Stimulated activated CD8-positive, alpha-beta memory T cell treated with anti-CD3 and anti-CD28 coated beads, Interleukin-12 subunit alpha, Interleukin-12 subunit beta, amount 100 ng/mL, for 1 hour (primary cell): ENCODE data around the gene ARL5B.

ENCODE experiments used
- DNase-seq: peaks from one replicate; pipeline ENCODE4 v3.0.0-alpha.2; 2020; ENCODE audit warnings: low read depth

Gene ARL5B

DNA sequence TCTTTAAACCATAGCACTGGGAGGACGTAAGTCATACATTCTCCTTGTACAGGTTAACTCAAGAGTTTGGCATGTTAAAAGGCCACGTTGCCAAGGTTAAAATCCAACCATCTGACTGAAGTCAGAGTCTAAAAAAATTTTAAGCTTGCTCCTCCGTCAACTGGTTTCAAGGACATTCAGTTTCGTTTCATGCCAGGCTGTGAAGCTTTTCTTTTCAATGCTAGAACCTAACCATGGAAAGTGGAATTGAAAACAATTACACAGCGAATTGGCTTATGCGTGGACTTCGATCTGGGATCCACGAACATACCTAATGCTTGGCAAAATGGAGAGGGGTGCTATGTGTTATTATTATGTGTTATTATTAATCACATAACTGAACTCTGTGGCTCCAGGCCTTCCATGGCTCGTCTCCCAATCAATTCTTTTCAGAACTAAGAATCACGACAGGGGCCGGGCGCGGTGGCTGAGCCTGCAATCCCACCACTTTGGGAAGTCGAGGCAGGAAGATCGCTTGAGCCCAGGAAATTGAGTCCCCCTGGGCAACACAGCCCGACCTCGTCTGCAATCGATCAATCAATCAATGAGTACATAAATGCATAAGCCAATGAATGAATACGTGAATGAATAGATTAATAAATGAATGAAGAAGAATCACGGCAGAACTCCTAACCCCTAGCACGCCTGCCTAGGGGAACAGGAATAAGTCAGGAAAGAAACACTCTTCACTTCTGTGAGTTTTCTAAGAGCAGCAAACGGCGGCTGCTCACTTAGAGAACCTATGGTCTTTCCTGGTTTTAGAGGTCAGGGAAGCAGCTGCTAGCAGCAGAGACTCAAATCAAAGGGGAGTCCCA is 733 bp upstream of the ARL5B start:
- no peak for DNase-seq

GRCh38 chr10:18659819-18660535 is 746 bp downstream of the ARL5B start:
- DNase-seq: no peak

DNA sequence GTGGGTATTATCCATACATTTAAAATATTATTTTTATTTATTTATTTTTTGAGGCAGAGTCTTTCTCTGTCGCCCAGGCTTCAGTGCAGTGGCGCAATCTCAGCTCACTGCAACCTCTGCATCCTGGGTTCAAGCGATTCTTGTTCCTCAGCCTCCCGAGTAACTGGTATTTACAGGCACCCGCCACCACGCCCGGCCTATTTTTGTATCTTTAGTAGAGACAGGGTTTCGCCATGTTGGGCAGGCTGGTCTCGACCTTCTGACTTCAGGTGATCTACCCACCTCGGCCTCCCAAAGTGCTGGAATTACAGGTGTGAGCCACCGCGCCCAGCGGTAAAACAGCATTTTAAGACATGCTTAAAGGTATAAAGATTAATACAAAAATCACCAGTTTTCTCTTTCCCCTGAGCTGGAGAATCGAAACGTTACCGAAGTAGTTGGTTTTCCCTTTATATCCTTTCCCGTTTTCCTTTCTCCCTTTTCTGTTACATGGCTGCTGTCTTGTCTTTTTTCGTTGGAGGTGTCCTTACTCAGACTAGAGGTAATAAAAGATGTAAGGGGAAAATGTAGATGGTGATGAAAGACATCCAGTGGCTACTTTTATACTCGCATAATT is 1.7 kb downstream of the ARL5B start:
- no peak for DNase-seq

DNA sequence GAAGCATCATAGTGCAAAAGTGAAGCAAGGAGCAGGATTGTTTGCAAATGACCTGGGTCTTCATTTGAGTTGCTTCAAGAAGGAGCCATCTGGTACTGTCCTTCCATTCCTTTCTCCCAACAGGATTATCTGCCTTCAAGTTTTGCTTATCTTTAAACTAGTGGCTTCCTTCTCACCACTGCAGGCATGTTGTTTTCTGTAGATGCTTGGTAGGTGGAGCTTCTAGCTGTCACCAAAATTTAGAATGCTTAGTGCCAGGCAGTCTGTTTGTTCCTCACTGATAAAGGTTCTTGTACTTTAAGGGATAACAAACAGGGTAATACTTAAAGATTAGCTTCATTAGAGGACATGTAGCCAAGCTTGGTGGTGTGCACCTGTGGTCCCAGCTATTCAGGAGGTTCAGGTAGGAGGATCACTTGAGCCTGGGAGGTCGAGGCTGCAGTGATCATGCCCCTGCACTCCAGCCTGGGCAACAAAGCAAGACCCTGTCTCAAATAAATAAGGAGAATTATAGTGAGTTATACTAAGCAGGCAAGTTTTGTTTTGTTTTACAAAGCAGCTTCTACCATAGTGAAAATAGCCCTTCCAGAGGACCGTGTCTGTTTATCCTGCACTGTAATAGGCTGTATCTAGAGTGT is 5.7 kb downstream of the ARL5B start:
- DNase-seq: no peak

GRCh38 chr10:18665815-18666558 is 6.8 kb downstream of the ARL5B start:
- DNase-seq: no peak

DNA sequence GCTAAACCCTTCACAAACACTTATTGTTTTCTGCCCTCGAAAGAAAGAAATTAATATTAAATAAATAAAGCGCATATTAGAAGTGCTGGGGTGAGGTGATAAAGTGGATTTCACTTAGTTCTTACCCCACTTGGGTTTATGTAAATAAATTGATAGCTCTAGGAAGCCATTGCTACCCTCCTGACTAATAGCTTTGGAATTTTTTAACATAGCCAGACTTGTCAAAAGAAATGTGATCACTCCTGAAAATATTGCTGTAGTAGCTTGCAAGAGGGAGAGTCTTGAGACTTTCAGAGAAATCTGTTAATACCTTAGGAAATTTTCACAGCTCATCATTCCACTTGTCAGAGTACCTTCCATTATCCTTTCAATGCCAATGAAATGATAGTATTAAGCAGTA is 7.6 kb downstream of the ARL5B start:
- DNase-seq: no peak

- DNase-seq: no peak
Measured at GRCh38 chr10:18668026-18668425, 8.8 kb downstream of the ARL5B start.

DNA sequence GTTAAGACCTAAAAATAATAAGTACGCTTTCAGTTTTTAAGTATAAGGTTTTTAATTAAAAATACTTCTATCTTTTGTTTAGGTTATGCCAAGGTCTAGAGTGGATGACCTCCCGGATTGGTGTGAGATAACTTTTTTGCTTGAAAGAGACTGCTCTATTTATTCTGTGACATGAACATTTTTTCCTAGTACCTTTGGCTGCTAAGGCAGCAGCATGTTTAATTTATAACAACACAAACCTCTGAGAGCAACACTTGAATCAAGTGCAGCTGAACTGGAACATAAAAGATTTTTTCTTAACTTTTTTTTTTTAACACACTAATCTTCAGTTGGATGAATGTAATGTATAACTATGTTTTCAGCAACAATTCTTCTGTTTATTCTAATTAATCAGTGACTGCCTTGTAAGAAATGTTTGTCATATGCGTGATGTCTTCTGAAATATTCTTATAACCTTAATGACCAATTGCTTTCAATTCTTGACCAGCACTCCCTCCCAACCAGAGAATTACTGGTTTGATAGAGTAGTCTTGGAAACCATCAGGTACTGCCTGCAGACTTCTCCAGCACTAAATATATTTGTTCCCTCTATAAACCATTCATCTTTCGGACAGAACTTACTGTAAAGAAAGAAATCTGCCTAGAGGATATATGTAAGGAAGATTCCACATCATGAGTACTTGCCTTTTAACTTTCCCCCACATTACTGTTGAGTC is 16.0 kb downstream of the ARL5B start:
- DNase-seq: no peak

DNA sequence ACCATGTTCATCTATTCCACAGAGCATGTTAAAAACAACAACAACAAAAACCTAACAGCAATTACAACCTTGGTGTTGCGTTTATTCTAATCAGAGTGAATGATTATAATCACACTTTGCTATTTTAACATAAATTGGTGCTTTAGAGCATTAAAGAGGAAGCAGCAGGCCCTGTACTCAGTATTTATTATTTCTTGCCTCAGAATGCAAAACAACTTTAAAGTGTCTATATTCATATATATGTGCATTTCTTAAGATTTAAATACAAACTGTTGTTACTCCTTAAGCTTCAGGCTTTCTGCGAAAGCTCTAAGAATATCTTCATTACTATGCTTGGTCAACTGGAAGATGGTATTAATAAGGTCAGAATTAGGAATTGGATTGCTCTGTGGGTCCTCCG is 21.5 kb downstream of the ARL5B start:
- DNase-seq: no peak

GRCh38 chr10:18681366-18681765 is 22.1 kb downstream of the ARL5B start:
- DNase-seq: no peak

DNA sequence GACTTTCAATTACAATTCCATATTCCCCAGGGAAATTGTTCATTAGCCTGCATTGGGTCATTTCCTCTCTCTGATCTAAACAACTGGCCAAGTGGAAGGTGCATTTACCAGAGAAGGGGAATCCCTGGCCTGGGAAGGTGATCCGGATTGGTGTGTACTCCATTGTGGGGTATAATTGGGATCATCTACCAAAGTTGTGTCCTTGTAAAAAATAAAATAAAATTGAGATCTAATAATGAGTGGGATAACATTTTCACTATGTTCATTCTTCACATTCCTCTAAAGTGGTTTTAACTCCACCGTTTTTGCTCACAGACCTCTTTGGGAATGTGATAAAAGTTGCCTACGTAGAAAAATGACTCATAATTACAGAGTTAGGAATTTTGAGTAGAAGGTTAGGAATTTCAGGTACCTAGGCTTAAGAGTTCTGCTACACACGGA is 22.8 kb downstream of the ARL5B start:
- DNase-seq: no peak

DNA sequence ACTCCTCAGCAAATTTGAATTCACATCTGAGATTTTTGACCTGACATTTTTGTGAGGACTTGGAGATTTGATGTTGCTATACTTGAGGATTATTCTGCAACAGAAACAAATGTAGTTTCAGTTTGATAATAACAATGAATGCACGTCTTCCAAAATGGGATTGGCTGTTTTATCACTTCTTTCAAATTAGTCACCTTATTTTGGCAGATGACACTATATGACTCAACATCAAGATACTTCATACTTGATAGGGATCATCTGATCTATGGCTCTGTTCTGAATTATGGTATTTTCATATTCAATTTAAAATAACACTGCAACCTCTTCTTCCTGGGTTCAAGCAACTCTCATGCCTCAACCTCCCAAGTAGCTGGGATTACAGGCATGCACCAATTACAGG is 24.2 kb downstream of the ARL5B start:
- no peak for DNase-seq

DNA sequence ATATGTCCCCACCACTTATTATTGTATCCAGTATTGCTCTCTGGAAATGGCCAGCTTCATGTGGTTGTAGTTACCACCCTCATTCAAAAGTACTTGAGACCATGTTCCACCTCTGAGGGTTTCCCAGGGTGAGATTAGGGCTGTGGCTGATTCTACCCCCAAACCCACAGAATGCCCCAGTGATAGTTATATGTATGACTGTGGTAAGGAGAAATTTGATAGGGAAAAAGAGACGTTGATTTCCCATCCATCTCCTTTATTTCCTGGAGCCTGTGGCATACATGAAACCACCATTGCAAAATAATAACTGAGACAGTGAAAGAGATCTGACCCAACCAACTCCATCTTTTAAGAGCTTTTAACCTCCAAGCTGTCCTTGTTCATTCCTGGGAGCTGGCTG is 25.2 kb downstream of the ARL5B start:
- DNase-seq: no peak

DNA sequence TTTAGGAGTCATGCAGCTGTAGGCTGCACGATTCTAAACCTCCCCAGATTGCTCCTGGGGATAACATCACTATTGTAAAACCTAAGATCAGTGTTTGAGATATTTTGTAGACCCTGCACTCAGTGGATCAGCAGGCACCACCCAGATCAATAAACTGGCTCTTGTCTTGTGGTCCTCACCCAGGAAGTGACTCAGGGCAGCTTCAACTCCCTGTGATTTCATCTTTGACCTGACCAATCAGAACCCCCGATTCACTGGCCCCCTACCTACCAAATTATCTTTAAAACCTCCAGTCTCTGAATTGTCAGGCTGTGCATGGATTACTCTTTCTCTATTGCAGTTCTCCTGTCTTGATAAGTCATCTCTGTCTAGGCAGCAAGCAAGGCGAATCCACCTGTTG is 25.7 kb downstream of the ARL5B start:
- no peak for DNase-seq

DNA sequence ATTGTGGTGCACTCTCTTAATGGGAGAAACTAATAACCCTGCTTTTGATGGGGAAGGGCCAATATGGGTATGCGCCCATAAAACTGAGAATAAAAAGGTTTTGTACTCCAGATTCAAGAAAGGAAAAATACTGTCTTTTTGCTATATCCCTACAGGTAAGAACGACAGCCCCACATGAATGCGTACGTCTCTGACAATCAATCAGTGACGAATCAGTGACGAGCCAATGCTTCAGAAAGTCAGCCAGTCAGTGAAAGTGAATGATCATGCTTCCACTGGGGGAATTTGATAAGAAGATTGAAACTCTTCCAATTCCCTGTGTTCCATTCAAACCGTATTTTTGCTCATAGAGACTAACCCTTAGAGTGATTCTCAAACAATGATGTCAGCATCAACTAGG is 26.3 kb downstream of the ARL5B start:
- no peak for DNase-seq

DNA sequence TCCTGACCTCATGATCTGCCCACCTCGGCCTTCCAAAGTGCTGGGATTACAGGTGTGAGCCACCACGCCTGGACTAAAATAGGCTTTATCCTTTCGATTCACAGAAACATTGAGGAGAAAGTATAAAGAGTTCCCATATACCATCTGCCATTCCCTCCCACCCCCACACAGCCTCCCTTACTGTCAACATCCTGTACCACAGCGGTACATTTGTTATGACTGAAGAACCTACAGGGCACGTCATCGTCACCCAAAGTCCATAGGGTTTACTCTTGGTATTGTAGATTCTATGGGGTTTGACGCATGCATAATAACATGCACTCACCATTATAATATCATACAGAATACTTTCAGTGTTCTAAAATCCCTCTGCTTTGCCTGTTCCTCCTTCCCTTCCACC is 28.0 kb downstream of the ARL5B start:
- no peak for DNase-seq

- no peak for DNase-seq
Measured at GRCh38 chr10:18687706-18688105, 28.5 kb downstream of the ARL5B start.

DNA sequence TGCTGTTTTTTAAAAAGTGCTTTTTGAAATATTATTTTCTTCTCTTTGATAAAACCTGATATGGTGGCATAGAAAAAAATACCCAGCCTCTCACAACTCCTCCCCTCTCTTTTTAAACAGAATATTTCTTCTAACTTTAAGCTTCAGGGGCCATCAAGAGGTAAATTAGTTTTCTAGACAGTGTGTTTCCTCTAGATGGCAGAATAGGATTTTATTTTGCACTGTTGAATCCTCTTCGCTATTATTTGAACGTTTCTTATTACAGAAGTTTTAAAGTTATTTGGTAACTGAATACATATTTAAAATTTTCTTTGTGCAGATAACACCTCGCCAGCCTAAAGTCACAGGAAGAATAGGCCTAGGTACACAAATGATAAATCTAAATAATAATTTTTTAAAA is 30.3 kb downstream of the ARL5B start:
- DNase-seq: no peak

DNA sequence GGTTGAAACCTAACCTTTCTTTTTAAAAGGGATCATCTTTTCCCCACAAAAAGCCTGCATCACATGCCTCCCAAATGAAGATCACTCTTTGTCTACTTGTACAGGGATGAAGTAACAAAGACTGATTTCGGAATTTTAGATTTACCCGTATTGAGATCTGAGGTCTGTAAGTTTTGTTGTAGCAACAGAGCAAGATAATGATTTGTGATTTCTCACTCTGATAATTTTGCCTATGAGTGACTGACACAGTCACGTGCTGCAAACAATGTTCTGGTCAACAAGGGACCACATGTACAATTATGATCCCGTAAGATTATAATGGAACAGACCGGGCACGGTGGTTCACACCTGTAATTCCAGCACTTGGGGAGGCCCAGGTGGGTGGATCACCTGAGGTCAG is 31.3 kb downstream of the ARL5B start:
- no peak for DNase-seq

- no peak for DNase-seq
Measured at GRCh38 chr10:18699849-18700840, 40.9 kb downstream of the ARL5B start.
